HEK293 (cell line): ENCODE data around the gene WWTR1.

ENCODE experiments used
- TCF7L2 ChIP-seq: IDR thresholded peaks from 2 replicates; pipeline ENCODE4 v1.6.1; 2011; ENCODE audit warnings: low read depth, mild to moderate bottlenecking, inconsistent platforms, low read length, moderate library complexity, borderline replicate concordance
- ZNF24 ChIP-seq: fragments of 450-650 bp; formaldehyde crosslinking; IDR thresholded peaks from 2 replicates; pipeline ENCODE4 v1.5.1; 2016; ENCODE audit warnings: missing biosample characterization, missing genetic modification characterization
- TF ChIP-seq, protein P1 (sequence below): fragments of 450-650 bp; IDR thresholded peaks from 2 replicates; pipeline ENCODE4 v1.5.1; 2018; ENCODE audit warnings: missing biosample characterization, missing genetic modification characterization
- TF ChIP-seq, protein P2 (sequence below): fragments of 450-650 bp; formaldehyde crosslinking; IDR thresholded peaks from 2 replicates; pipeline ENCODE4 v1.5.1; 2016; ENCODE audit warnings: missing biosample characterization, missing genetic modification characterization

DNA sequence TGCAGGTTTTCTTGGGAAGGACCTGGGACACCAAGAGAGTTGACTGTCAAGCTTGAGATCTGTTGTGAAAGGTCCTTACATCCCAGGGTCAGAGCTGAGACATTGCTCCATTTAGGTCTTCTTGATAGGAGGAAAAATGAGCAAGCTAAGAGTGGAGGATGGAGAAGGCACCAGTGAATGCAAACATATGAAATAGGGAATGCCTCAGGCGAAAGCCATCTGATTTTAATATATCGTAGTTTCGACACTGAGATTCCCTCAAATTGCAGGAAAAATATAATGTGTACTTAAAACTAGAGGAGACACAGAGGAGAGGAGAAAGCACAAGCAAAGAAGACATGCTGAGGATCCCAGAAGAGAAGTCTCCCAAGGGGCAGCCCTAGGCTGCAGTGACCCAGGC is 97.8 kb downstream of the WWTR1 start:
- TF ChIP-seq, protein P1, sequence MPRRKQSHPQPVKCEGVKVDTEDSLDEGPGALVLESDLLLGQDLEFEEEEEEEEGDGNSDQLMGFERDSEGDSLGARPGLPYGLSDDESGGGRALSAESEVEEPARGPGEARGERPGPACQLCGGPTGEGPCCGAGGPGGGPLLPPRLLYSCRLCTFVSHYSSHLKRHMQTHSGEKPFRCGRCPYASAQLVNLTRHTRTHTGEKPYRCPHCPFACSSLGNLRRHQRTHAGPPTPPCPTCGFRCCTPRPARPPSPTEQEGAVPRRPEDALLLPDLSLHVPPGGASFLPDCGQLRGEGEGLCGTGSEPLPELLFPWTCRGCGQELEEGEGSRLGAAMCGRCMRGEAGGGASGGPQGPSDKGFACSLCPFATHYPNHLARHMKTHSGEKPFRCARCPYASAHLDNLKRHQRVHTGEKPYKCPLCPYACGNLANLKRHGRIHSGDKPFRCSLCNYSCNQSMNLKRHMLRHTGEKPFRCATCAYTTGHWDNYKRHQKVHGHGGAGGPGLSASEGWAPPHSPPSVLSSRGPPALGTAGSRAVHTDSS (tag by site-specific recombination) = no peak
- TF ChIP-seq ZNF24 (tag by site-specific recombination) (no peak), TCF7L2 (no peak)
- TF ChIP-seq, protein P2, sequence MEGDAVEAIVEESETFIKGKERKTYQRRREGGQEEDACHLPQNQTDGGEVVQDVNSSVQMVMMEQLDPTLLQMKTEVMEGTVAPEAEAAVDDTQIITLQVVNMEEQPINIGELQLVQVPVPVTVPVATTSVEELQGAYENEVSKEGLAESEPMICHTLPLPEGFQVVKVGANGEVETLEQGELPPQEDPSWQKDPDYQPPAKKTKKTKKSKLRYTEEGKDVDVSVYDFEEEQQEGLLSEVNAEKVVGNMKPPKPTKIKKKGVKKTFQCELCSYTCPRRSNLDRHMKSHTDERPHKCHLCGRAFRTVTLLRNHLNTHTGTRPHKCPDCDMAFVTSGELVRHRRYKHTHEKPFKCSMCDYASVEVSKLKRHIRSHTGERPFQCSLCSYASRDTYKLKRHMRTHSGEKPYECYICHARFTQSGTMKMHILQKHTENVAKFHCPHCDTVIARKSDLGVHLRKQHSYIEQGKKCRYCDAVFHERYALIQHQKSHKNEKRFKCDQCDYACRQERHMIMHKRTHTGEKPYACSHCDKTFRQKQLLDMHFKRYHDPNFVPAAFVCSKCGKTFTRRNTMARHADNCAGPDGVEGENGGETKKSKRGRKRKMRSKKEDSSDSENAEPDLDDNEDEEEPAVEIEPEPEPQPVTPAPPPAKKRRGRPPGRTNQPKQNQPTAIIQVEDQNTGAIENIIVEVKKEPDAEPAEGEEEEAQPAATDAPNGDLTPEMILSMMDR (tag by site-specific recombination) = no peak
